OCI-LY3 (cell line): ENCODE data around the gene IRF2.

Experiments used
- EZH2phosphoT487 ChIP-seq: fragments of 200-600 bp; shearing (Covaris generic); IDR thresholded peaks from 2 replicates; pipeline ENCODE4 v1.6.1; 2018; ENCODE audit warnings: antibody characterized with exemption, mixed run types, low read depth
- TF ChIP-seq, protein P1 (sequence below): fragments of 200-600, 300-600 bp; sonication (generic); IDR thresholded peaks from 2 replicates; pipeline ENCODE4 v1.5.1; 2014; ENCODE audit warnings: antibody characterized with exemption, low read length, low read depth

DNA sequence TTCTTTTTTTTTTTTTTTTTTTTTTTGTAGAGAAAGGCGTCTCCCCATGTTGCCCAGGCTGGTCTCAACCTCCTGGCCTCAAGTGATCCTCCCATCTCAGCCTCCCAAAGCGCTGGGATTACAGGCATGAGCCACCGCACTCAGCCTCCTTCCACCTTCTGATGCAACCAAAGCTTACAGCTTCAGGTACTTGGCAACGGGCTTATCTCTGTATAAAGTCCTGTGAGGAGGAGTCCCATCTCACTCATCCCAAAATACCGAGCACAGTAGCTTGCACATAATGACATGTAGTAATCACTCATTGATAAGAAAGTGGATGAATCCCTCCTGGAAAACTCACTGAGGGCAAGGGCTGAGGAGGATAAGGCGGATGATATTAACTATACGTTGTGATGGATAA, 19.1 kb downstream of the IRF2 start:
- TF ChIP-seq, protein P1, sequence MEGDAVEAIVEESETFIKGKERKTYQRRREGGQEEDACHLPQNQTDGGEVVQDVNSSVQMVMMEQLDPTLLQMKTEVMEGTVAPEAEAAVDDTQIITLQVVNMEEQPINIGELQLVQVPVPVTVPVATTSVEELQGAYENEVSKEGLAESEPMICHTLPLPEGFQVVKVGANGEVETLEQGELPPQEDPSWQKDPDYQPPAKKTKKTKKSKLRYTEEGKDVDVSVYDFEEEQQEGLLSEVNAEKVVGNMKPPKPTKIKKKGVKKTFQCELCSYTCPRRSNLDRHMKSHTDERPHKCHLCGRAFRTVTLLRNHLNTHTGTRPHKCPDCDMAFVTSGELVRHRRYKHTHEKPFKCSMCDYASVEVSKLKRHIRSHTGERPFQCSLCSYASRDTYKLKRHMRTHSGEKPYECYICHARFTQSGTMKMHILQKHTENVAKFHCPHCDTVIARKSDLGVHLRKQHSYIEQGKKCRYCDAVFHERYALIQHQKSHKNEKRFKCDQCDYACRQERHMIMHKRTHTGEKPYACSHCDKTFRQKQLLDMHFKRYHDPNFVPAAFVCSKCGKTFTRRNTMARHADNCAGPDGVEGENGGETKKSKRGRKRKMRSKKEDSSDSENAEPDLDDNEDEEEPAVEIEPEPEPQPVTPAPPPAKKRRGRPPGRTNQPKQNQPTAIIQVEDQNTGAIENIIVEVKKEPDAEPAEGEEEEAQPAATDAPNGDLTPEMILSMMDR = no peak
- TF ChIP-seq EZH2phosphoT487 = no peak
